ENCODE results near the gene CREB3L1.

Gene CREB3L1

DNA sequence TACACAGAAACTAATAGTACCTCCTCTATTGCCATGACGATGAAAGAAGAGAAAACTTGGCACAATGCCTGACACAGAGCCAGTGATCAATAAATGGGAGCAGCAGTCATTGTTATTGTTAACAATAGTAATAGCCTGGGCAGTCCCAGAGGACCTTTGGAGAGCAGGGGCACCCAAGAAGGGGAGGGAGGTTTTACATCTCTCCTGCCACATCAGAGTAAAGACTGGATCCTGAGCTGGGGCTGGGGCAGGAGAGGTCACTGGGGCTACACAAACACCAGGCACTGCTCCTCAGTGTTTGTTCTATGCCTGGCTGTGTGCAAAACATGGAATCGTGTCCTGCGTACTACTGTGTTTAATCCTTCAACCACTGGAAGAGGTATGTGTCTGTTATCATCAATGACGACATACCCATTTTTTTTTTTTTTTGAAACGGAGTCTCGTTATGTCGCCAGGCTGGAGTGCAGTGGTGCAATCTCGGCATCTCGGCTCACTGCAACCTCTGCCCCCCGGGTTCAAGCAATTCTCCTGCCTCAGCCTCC lies 25.0 kb upstream of the CREB3L1 start:
- no peak for ATAC-seq
- TF ChIP-seq ZNF565 (CRISPR knock-in tag; conservative IDR thresholded peaks at IDR 0.05; ENCODE audit: low read depth) (no peak), BACH2 (CRISPR knock-in tag; IDR thresholded peaks at IDR 0.05; ENCODE audit: borderline replicate concordance) (no peak), TOX (CRISPR knock-in tag; IDR thresholded peaks at IDR 0.05; ENCODE audit: borderline replicate concordance) (no peak), RARB (CRISPR knock-in tag; IDR thresholded peaks at IDR 0.05) (no peak), GLIS3 (CRISPR knock-in tag; IDR thresholded peaks at IDR 0.05) (no peak)
- TF ChIP-seq, protein P1, sequence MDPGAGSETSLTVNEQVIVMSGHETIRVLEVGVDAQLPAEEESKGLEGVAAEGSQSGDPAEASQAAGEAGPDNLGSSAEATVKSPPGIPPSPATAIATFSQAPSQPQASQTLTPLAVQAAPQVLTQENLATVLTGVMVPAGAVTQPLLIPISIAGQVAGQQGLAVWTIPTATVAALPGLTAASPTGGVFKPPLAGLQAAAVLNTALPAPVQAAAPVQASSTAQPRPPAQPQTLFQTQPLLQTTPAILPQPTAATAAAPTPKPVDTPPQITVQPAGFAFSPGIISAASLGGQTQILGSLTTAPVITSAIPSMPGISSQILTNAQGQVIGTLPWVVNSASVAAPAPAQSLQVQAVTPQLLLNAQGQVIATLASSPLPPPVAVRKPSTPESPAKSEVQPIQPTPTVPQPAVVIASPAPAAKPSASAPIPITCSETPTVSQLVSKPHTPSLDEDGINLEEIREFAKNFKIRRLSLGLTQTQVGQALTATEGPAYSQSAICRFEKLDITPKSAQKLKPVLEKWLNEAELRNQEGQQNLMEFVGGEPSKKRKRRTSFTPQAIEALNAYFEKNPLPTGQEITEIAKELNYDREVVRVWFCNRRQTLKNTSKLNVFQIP (CRISPR knock-in tag; IDR thresholded peaks at IDR 0.05; ENCODE audit: borderline replicate concordance, low read depth), result no peak

GRCh38 chr11:46253258-46254132 lies 24.0 kb upstream of the CREB3L1 start:
- TF ChIP-seq ARNTL (CRISPR knock-in tag; IDR thresholded peaks at IDR 0.05; ENCODE audit: borderline replicate concordance, low read depth) (no peak), ZNF70 (CRISPR knock-in tag; IDR thresholded peaks at IDR 0.05) (no peak), OSR1 (CRISPR knock-in tag; IDR thresholded peaks at IDR 0.05) (no peak), GLIS3 (CRISPR knock-in tag; IDR thresholded peaks at IDR 0.05) (no peak), RARB (CRISPR knock-in tag; IDR thresholded peaks at IDR 0.05) (no peak), ZC3H10 (CRISPR knock-in tag; IDR thresholded peaks at IDR 0.05) (no peak), ZFP30 (CRISPR knock-in tag; IDR thresholded peaks at IDR 0.05) (no peak), ZNF8 (CRISPR knock-in tag; IDR thresholded peaks at IDR 0.05) (no peak)
- TF ChIP-seq, protein P2, sequence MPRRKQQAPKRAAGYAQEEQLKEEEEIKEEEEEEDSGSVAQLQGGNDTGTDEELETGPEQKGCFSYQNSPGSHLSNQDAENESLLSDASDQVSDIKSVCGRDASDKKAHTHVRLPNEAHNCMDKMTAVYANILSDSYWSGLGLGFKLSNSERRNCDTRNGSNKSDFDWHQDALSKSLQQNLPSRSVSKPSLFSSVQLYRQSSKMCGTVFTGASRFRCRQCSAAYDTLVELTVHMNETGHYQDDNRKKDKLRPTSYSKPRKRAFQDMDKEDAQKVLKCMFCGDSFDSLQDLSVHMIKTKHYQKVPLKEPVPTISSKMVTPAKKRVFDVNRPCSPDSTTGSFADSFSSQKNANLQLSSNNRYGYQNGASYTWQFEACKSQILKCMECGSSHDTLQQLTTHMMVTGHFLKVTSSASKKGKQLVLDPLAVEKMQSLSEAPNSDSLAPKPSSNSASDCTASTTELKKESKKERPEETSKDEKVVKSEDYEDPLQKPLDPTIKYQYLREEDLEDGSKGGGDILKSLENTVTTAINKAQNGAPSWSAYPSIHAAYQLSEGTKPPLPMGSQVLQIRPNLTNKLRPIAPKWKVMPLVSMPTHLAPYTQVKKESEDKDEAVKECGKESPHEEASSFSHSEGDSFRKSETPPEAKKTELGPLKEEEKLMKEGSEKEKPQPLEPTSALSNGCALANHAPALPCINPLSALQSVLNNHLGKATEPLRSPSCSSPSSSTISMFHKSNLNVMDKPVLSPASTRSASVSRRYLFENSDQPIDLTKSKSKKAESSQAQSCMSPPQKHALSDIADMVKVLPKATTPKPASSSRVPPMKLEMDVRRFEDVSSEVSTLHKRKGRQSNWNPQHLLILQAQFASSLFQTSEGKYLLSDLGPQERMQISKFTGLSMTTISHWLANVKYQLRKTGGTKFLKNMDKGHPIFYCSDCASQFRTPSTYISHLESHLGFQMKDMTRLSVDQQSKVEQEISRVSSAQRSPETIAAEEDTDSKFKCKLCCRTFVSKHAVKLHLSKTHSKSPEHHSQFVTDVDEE (CRISPR knock-in tag; IDR thresholded peaks at IDR 0.05), result no peak
- TF ChIP-seq, protein P3, sequence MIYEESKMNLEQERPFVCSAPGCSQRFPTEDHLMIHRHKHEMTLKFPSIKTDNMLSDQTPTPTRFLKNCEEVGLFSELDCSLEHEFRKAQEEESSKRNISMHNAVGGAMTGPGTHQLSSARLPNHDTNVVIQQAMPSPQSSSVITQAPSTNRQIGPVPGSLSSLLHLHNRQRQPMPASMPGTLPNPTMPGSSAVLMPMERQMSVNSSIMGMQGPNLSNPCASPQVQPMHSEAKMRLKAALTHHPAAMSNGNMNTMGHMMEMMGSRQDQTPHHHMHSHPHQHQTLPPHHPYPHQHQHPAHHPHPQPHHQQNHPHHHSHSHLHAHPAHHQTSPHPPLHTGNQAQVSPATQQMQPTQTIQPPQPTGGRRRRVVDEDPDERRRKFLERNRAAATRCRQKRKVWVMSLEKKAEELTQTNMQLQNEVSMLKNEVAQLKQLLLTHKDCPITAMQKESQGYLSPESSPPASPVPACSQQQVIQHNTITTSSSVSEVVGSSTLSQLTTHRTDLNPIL (CRISPR knock-in tag; IDR thresholded peaks at IDR 0.05; ENCODE audit: low read depth), result no peak
- ATAC-seq, result no peak

- ATAC-seq, result no peak
- no peak for TF ChIP-seq OSR1 (CRISPR knock-in tag; IDR thresholded peaks at IDR 0.05)
- TF ChIP-seq, protein P1 (CRISPR knock-in tag; IDR thresholded peaks at IDR 0.05; ENCODE audit: borderline replicate concordance, low read depth), result no peak
- TF ChIP-seq, protein P4, sequence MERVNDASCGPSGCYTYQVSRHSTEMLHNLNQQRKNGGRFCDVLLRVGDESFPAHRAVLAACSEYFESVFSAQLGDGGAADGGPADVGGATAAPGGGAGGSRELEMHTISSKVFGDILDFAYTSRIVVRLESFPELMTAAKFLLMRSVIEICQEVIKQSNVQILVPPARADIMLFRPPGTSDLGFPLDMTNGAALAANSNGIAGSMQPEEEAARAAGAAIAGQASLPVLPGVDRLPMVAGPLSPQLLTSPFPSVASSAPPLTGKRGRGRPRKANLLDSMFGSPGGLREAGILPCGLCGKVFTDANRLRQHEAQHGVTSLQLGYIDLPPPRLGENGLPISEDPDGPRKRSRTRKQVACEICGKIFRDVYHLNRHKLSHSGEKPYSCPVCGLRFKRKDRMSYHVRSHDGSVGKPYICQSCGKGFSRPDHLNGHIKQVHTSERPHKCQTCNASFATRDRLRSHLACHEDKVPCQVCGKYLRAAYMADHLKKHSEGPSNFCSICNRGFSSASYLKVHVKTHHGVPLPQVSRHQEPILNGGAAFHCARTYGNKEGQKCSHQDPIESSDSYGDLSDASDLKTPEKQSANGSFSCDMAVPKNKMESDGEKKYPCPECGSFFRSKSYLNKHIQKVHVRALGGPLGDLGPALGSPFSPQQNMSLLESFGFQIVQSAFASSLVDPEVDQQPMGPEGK (CRISPR knock-in tag; IDR thresholded peaks at IDR 0.05; ENCODE audit: borderline replicate concordance), result no peak
- TF ChIP-seq ZNF8 (CRISPR knock-in tag; IDR thresholded peaks at IDR 0.05), result no peak
- no peak for TF ChIP-seq TOX (CRISPR knock-in tag; IDR thresholded peaks at IDR 0.05; ENCODE audit: borderline replicate concordance)
- TF ChIP-seq GLIS3 (CRISPR knock-in tag; IDR thresholded peaks at IDR 0.05), result no peak
- no peak for TF ChIP-seq ZFP3 (CRISPR knock-in tag; IDR thresholded peaks at IDR 0.05)
- TF ChIP-seq SNAI2 (CRISPR knock-in tag; IDR thresholded peaks at IDR 0.05), result no peak
- TF ChIP-seq, protein P2 (CRISPR knock-in tag; IDR thresholded peaks at IDR 0.05), result no peak
- TF ChIP-seq ESRRG (CRISPR knock-in tag; IDR thresholded peaks at IDR 0.05), result no peak
- TF ChIP-seq, protein P3 (CRISPR knock-in tag; IDR thresholded peaks at IDR 0.05; ENCODE audit: low read depth), result no peak
- no peak for TF ChIP-seq BACH2 (CRISPR knock-in tag; IDR thresholded peaks at IDR 0.05; ENCODE audit: borderline replicate concordance)
- no peak for TF ChIP-seq CSDC2 (CRISPR knock-in tag; IDR thresholded peaks at IDR 0.05)
- TF ChIP-seq ZNF70 (CRISPR knock-in tag; IDR thresholded peaks at IDR 0.05), result no peak
- no peak for TF ChIP-seq ARNTL (CRISPR knock-in tag; IDR thresholded peaks at IDR 0.05; ENCODE audit: borderline replicate concordance, low read depth)
Observed at GRCh38 chr11:46254133-46254491, 23.4 kb upstream of the CREB3L1 start.

Data from SK-N-SH treated with all-trans-retinoic acid at 6 μM for 48 hours (cell line).